GM12864 (cell line): ENCODE measurements around the gene USP37.

Experiments
- DNase-seq: peaks from one replicate; pipeline ENCODE4 v3.0.0-alpha.2; 2011; ENCODE audit warnings: low read depth
- H3K4me3 ChIP-seq: 2 replicates; pipeline ENCODE4 v1.5.1; 2011; ENCODE audit warnings: mild to moderate bottlenecking, low read depth, low read length, control low read depth
- CTCF ChIP-seq: IDR thresholded peaks from 2 replicates; pipeline ENCODE4 v1.5.1; 2011; ENCODE audit warnings: low read depth, mild to moderate bottlenecking, moderate library complexity, low read length, control low read depth, inconsistent platforms; ENCODE audit errors: missing control alignments

Gene USP37

GRCh38 chr2:218446547-218446946, 121.6 kb downstream of the USP37 start:
- H3K4me3 ChIP-seq: no peak overlapping the region
- no peak for DNase-seq
- no peak for TF ChIP-seq CTCF

GRCh38 chr2:218445602-218446001, 122.5 kb downstream of the USP37 start:
- DNase-seq: no peak
- H3K4me3 ChIP-seq: no peak overlapping the region
- no peak for TF ChIP-seq CTCF

GRCh38 chr2:218444692-218445357, 123.3 kb downstream of the USP37 start:
- DNase-seq: no peak
- no peak for TF ChIP-seq CTCF
- no peak overlapping the region for H3K4me3 ChIP-seq

- no peak overlapping the region for H3K4me3 ChIP-seq
- no peak for DNase-seq
- TF ChIP-seq CTCF: no peak
Observed at GRCh38 chr2:218438596-218438995, 129.6 kb downstream of the USP37 start.

- DNase-seq: no peak
- H3K4me3 ChIP-seq: no peak overlapping the region
- no peak for TF ChIP-seq CTCF
Observed at GRCh38 chr2:218437969-218438368, 130.2 kb downstream of the USP37 start.

- DNase-seq: no peak
- no peak overlapping the region for H3K4me3 ChIP-seq
- no peak for TF ChIP-seq CTCF
Observed at GRCh38 chr2:218436992-218437391, 131.2 kb downstream of the USP37 start.
